Nephron progenitor cell (in vitro differentiated cells): ENCODE data around the gene ATP11A.
"Not testable (repeated sequence)": the region's sequence is repeated elsewhere in the genome, so short reads cannot be mapped to it uniquely, and the experiment has no call there.

Experiments
- DNase-seq: peaks from one replicate; pipeline ENCODE4 v3.0.0; 2021
- H3K27ac Mint-ChIP-seq: 2 replicates; pipeline ENCODE4 v1.8.0; 2021; ENCODE audit warnings: mild to moderate bottlenecking, moderate library complexity, mixed read lengths
- H3K27me3 Mint-ChIP-seq: 2 replicates; pipeline ENCODE4 v1.8.0; 2021; ENCODE audit warnings: mild to moderate bottlenecking, low read depth, mixed read lengths; ENCODE audit not compliant: poor library complexity
- H3K36me3 Mint-ChIP-seq: 2 replicates; pipeline ENCODE4 v1.8.0; 2021; ENCODE audit warnings: low read depth, mixed read lengths
- H3K4me1 Mint-ChIP-seq: 2 replicates; pipeline ENCODE4 v1.8.0; 2021; ENCODE audit warnings: mixed read lengths
- H3K4me3 Mint-ChIP-seq: 2 replicates; pipeline ENCODE4 v1.8.0; 2021; ENCODE audit warnings: mild to moderate bottlenecking, moderate library complexity, mixed read lengths
- H3K9me3 Mint-ChIP-seq: 2 replicates; pipeline ENCODE4 v1.8.0; 2021; ENCODE audit warnings: mild to moderate bottlenecking, moderate library complexity, mixed read lengths
- TF ChIP-seq, protein P1 (sequence below): fragments of 200-600 bp; sonication (generic); IDR thresholded peaks from 2 replicates; pipeline ENCODE4 v1.5.0; 2021; ENCODE audit warnings: antibody characterized with exemption

Gene ATP11A

DNA sequence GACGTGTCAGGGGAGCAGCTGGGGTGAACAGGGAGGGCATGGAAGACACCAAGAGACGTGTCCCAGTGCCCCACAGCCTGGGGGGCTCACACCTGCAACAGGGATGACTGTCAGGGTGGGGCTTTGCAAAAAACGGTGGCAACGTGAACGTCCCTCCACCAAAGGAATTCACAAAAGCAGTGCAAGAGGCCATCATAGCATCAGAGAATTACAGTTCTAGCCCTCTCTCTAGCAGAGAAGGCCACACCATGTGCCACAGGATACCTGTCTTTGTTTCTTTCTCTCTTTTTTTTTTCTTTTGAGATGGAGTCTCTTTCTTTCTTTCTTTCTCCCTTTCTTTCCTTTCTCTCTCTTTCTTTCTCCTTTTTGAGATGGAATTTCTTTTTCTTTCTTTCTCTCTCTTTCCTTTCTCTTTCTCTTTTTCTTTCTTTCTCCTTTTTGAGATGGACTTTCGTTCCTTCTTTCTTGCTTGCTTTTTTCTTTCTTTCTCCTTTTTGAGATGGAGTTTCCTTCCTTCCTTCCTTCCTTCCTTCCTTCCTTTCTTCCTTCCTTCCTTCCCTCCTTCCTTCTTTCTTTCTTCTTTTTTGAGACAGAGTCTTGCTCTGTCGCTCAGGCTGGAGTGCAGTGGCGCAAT lies 17.1 kb upstream of the ATP11A start:
- Mint-ChIP-seq H3K27ac (no peak overlapping the region), H3K27me3 (peaks cover 20% of the 10 kb centered on the region)

DNA sequence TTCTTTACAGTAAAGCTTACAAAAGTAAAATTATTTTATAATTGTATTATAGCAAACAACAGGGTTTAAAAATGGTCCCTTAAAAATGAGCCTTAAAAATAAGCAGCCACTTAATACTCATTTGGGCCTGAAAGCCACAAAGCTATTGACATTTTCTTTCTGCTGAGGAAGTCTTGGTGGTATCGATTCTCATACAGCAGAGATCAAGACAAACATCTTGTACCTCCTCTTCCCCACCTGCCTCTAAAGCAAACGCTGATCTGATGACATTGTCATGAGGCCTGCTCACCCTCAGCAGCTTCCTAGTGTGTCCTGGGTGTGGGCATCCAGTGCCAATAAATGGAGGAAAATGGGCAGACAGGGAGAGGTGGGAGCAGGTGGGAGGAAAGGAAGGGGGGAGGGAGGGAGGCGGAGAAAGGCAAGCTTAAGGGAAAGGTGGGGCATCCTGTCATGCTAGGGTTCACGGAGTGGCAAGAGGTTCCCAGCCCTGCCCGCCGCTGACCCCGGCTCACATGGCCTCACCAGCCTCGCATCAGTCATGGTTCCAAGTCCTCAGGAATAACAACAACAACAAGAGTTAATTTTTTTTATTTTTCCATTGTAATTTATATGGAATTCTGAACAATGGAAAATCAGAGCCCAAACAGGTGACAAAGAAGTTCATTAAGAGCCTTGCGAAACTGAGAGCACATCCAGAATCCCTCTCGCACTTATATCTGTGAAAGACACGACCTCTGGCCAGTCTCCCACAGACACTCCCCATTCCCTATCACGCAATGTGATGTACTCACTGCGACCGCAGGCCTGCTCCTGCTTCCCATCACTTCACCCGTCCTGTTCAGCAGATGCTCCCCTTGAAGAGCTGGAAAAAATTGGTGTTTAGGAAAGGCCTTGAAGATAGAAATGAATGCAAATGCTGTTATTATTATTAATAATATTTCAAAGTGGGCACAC lies 15.1 kb upstream of the ATP11A start:
- Mint-ChIP-seq H3K27me3 (peaks cover 20% of the 10 kb centered on the region), H3K4me3 (no peak overlapping the region), H3K27ac (no peak overlapping the region), H3K4me1 (peaks cover 45% of the 10 kb centered on the region), H3K9me3 (peaks cover 11% of the 10 kb centered on the region), H3K36me3 (no peaks in the 10 kb centered on the region)
- TF ChIP-seq, protein P1, sequence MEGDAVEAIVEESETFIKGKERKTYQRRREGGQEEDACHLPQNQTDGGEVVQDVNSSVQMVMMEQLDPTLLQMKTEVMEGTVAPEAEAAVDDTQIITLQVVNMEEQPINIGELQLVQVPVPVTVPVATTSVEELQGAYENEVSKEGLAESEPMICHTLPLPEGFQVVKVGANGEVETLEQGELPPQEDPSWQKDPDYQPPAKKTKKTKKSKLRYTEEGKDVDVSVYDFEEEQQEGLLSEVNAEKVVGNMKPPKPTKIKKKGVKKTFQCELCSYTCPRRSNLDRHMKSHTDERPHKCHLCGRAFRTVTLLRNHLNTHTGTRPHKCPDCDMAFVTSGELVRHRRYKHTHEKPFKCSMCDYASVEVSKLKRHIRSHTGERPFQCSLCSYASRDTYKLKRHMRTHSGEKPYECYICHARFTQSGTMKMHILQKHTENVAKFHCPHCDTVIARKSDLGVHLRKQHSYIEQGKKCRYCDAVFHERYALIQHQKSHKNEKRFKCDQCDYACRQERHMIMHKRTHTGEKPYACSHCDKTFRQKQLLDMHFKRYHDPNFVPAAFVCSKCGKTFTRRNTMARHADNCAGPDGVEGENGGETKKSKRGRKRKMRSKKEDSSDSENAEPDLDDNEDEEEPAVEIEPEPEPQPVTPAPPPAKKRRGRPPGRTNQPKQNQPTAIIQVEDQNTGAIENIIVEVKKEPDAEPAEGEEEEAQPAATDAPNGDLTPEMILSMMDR: no peak
- no peak for DNase-seq

More for the DNA sequence above, 17.1 kb upstream of the ATP11A start:
- DNase-seq: no peak
- H3K4me1 Mint-ChIP-seq: peaks cover 49% of the 10 kb centered on the region
- no peaks in the 10 kb centered on the region for H3K36me3 Mint-ChIP-seq
- peaks cover 5% of the 10 kb centered on the region for H3K9me3 Mint-ChIP-seq
- H3K4me3 Mint-ChIP-seq: no peak overlapping the region
- TF ChIP-seq, protein P1: no peak

DNA sequence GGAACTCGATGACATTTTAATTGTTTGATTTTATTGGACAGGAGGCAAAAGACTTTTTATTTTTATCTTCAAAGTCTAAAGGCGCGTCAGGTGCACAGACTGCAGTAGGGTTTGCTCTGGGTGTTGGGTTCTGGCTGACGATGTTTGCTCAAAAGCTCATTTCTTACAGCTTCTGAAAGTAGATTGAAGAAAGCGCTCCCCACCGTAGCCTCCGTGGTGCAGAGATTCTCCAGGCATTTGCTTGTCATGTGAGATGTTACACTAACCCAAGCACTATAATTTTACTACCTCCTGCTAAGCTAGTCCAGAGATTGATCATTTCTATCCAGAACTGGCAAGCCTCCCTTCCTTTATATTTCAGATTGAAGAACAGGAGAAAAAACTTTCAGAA lies 14.5 kb upstream of the ATP11A start:
- H3K9me3 Mint-ChIP-seq: peaks cover 11% of the 10 kb centered on the region
- H3K4me3 Mint-ChIP-seq: no peak overlapping the region
- DNase-seq: no peak
- H3K27me3 Mint-ChIP-seq: peaks cover 20% of the 10 kb centered on the region
- TF ChIP-seq, protein P1: no peak
- H3K4me1 Mint-ChIP-seq: peaks cover 45% of the 10 kb centered on the region
- no peaks in the 10 kb centered on the region for H3K36me3 Mint-ChIP-seq
- no peak overlapping the region for H3K27ac Mint-ChIP-seq

DNA sequence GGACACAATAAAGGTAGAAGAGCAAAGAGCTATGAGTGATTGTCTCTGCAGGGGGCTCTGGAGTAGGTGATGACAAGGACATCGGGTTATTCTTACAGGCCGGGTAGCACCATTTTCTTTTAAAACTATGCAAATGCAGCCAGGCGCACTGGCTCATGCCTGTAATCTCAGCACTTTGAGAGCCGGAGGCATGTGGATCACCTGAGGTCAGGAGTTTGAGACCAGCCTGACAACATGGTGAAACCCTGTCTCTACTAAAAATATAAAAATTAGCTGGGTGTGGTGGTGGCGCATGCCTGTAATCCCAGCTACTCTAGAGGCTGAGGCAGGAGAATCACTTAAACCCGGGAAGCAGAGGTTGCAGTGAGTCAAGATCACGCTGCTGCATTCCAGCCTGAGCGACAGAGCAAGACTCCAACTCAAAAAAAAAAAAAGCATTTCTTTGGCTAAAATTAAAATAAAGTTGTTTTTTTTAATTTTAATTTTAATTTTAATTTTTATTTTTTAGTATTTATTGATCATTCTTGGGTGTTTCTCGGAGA lies 12.3 kb upstream of the ATP11A start:
- Mint-ChIP-seq H3K27me3 (peaks cover 10% of the 10 kb centered on the region), H3K4me1 (peaks cover 30% of the 10 kb centered on the region), H3K9me3 (peaks cover 11% of the 10 kb centered on the region)
- not testable (repeated sequence) for DNase-seq, H3K27ac Mint-ChIP-seq, H3K36me3 Mint-ChIP-seq, H3K4me3 Mint-ChIP-seq

DNA sequence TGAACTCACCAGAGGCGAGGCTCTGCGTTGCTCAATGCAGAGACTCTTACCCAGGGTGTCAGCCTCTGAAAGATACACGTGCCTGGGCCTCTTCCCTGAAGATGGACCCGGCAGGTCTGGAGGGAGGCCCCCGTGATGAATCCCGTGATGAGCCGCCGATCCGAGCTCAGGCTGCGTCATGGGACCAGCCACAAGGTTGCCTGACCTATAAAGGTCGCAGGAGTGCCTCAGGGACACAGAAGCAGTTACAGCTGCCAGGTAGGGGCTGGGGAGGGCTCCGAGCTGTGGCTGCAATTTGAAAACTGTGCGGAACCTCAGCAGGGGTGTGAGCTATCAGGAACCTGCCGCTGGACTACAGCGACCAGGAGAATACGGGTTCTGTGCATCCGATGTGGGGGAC lies 10.5 kb upstream of the ATP11A start:
- H3K4me1 Mint-ChIP-seq: peaks cover 15% of the 10 kb centered on the region
- TF ChIP-seq, protein P1: no peak
- DNase-seq: no peak
- H3K9me3 Mint-ChIP-seq: peaks cover 11% of the 10 kb centered on the region
- H3K27me3 Mint-ChIP-seq: peaks cover 6% of the 10 kb centered on the region
- no peak overlapping the region for H3K4me3 Mint-ChIP-seq
- H3K27ac Mint-ChIP-seq: no peak overlapping the region
- no peaks in the 10 kb centered on the region for H3K36me3 Mint-ChIP-seq

DNA sequence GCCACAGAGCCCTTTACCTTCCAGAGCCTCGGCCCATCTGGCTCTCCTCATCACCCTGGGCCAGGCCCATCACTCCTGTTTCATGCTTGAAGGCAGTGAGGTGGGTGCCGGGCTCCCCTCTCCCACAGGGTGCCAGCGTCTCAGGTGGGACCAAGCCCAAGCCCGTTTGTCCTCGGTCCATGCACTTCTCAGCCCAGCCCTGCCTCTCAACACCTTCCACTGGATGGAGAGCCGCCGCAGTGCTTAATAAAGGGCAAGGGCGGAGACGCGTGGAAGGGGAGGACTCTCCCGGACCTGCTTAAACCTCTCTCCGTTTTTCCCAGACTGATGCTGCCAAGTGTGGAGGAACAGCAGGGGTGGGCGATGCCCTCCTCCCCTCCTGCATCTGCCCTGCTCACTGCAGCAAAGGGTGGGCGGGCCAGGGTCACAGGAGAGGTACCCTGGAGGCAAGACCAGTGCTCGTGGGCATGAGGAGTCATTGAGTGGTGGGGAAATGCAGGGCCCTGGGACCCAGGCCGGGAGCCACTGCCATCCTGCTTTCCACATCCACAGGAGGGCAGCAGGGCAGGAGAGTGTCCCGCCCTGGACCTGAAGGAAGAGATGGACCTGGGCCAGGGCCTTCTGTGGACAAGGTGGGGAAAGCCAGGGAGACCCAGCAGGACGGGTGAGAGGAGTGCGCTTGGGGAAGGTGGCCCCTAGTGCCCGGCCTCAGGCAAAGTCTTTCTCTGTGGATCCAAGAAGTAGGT lies 9.7 kb upstream of the ATP11A start:
- H3K36me3 Mint-ChIP-seq: no peaks in the 10 kb centered on the region
- no peak for DNase-seq
- H3K4me3 Mint-ChIP-seq: no peak overlapping the region
- peaks cover 11% of the 10 kb centered on the region for H3K9me3 Mint-ChIP-seq
- H3K27ac Mint-ChIP-seq: no peak overlapping the region
- H3K27me3 Mint-ChIP-seq: peaks cover 8% of the 10 kb centered on the region
- TF ChIP-seq, protein P1: no peak
- H3K4me1 Mint-ChIP-seq: peaks cover 11% of the 10 kb centered on the region
